Parathyroid adenoma (tissue), 2 donors: ENCODE results near the gene LACTBL1.

ENCODE experiments used
- H2AFZ ChIP-seq: fragments of 300-600 bp; sonication (generic); one replicate; pipeline ENCODE4 v1.7.0; 2017; ENCODE audit warnings: antibody characterized with exemption, mild to moderate bottlenecking
- H3K27ac ChIP-seq: fragments of 300-600 bp; sonication (generic); one replicate; pipeline ENCODE4 v1.7.0; 2017
- H3K27me3 ChIP-seq: fragments of 300-600 bp; sonication (generic); one replicate; pipeline ENCODE4 v1.7.0; 2017; ENCODE audit warnings: low read length; ENCODE audit not compliant: control insufficient read depth, insufficient read depth
- H3K36me3 ChIP-seq: fragments of 300-600 bp; sonication (generic); one replicate; pipeline ENCODE4 v1.7.0; 2017; ENCODE audit warnings: low read length; ENCODE audit not compliant: control insufficient read depth, insufficient read depth
- H3K4me1 ChIP-seq: fragments of 300-600 bp; sonication (generic); one replicate; pipeline ENCODE4 v1.7.0; 2017; ENCODE audit warnings: control low read depth
- H3K4me2 ChIP-seq: fragments of 300-600 bp; sonication (generic); one replicate; pipeline ENCODE4 v1.7.0; 2017; ENCODE audit warnings: low read length
- H3K4me3 ChIP-seq: fragments of 300-600 bp; sonication (generic); one replicate; pipeline ENCODE4 v1.7.0; 2017; ENCODE audit warnings: low read depth, low read length
- H3K79me2 ChIP-seq: fragments of 300-600 bp; sonication (generic); one replicate; pipeline ENCODE4 v1.7.0; 2017; ENCODE audit warnings: control low read depth
- H3K9ac ChIP-seq: fragments of 300-600 bp; sonication (generic); one replicate; pipeline ENCODE4 v1.7.0; 2017; ENCODE audit warnings: mild to moderate bottlenecking
- H3K9me3 ChIP-seq: fragments of 300-600 bp; sonication (generic); one replicate; pipeline ENCODE4 v1.7.0; 2017; ENCODE audit warnings: low read length; ENCODE audit not compliant: control insufficient read depth
- TF ChIP-seq, protein P1 (sequence below): fragments of 300-600 bp; sonication (generic); IDR thresholded peaks from one replicate; pipeline ENCODE4 v1.7.0; 2017; ENCODE audit warnings: antibody characterized with exemption, mild to moderate bottlenecking
- donor health status: primary hyperparathyroidism.

The LACTBL1 gene

DNA sequence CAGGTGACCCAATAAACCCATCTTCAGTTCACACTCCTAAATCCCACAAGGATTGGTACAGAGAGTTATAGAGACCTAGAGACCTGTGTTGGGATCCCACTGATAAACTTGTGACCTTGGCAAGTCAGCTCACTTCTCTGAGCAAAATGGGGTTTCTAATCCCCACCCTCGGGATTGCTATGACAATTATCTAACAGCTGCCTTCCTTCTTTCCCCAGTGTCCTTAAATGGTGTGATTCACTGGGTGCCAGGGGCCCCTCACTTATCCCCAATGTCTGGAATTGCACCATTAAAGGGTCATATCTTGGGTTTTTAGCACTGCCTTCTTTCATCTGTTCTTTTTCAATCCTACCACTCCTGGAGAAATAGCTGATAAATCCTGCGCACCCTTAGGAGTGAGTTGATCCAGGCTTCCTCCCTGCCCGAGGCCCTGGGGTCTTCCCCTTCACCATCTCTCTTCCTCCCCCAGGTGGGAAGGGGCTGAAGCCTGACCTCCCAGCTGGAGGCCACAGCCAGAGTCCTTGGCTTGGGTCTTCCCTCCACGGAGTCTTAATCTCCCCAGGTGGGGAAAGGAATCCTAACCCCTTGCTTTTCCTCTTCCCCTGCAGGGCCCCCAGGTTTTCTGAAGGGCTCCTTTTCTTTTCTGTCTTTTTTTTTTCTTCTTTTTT lies 39.7 kb downstream of the LACTBL1 start:
- no peak overlapping the region for H3K9ac ChIP-seq
- H3K36me3 ChIP-seq = no peaks in the 10 kb centered on the region
- no peak overlapping the region for H3K27ac ChIP-seq
- TF ChIP-seq, protein P1, sequence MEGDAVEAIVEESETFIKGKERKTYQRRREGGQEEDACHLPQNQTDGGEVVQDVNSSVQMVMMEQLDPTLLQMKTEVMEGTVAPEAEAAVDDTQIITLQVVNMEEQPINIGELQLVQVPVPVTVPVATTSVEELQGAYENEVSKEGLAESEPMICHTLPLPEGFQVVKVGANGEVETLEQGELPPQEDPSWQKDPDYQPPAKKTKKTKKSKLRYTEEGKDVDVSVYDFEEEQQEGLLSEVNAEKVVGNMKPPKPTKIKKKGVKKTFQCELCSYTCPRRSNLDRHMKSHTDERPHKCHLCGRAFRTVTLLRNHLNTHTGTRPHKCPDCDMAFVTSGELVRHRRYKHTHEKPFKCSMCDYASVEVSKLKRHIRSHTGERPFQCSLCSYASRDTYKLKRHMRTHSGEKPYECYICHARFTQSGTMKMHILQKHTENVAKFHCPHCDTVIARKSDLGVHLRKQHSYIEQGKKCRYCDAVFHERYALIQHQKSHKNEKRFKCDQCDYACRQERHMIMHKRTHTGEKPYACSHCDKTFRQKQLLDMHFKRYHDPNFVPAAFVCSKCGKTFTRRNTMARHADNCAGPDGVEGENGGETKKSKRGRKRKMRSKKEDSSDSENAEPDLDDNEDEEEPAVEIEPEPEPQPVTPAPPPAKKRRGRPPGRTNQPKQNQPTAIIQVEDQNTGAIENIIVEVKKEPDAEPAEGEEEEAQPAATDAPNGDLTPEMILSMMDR = no peak
- no peak overlapping the region for H3K4me2 ChIP-seq
- H3K79me2 ChIP-seq = no peaks in the 10 kb centered on the region
- H3K9me3 ChIP-seq = no peaks in the 10 kb centered on the region
- no peaks in the 10 kb centered on the region for H3K27me3 ChIP-seq
- no peak overlapping the region for H2AFZ ChIP-seq
- no peaks in the 10 kb centered on the region for H3K4me1 ChIP-seq
- no peak overlapping the region for H3K4me3 ChIP-seq

DNA sequence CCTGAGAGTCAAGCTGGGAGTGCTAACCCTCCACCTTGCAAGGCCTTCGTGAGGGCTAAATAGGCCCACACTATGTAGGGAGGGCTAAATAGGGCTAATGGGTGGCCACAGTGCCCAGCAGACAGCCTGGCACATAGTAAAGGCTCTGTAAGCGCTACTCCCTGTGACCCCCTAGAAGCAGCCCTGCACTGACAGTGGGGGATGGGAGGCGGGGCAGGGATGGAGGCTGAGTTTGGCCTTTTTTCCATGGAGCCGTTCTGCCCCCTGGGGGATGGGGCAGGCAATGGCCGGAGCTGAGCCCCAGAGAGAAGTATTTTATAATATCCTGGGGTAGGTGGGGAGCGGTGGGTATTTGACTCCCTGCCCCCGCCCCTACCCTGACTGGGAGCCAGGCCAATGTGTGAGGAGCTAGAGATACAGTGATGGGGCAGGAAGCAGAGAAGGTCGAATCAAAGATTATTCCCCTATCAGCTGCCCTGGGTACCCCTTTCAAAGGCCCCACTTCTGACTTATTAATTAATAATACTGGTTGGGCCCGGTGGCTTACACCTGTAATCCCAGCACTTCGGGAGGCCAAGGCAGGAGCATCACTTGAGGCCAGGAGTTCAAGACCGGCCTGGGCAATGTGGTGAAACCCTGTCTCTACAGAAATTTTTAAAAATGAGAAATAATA lies 42.3 kb downstream of the LACTBL1 start:
- Histone ChIP-seq H3K27ac (no peak overlapping the region), H3K36me3 (no peaks in the 10 kb centered on the region), H3K9me3 (no peaks in the 10 kb centered on the region), H2AFZ (no peak overlapping the region), H3K4me1 (no peaks in the 10 kb centered on the region), H3K27me3 (no peaks in the 10 kb centered on the region), H3K4me3 (no peak overlapping the region), H3K79me2 (no peaks in the 10 kb centered on the region), H3K9ac (no peak overlapping the region), H3K4me2 (no peak overlapping the region)
- TF ChIP-seq, protein P1 = peak; percentile 46

DNA sequence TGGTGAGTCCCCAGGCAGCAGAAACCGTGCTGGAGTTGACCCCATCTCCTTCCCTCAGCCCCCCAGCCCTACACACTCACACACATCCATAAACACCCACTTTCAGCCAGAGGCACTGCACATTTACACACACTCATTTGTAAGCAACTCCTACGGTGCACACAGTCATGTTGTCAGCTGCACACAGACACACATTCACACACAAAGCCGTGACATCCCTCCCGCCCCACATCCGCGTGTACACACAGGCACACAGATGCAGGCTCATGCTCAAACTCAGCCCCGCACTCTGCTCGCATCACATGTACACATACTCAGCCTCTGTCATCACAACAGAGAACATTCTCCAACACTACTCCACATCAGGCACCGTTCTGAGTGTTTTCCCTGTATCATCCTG lies 47.6 kb downstream of the LACTBL1 start:
- no peak overlapping the region for H3K4me3 ChIP-seq
- H3K27ac ChIP-seq = no peak overlapping the region
- TF ChIP-seq, protein P1 = no peak
- no peak overlapping the region for H2AFZ ChIP-seq
- no peaks in the 10 kb centered on the region for H3K27me3 ChIP-seq
- no peaks in the 10 kb centered on the region for H3K36me3 ChIP-seq
- no peaks in the 10 kb centered on the region for H3K9me3 ChIP-seq
- H3K4me2 ChIP-seq = no peak overlapping the region
- H3K4me1 ChIP-seq = no peaks in the 10 kb centered on the region
- no peaks in the 10 kb centered on the region for H3K79me2 ChIP-seq
- no peak overlapping the region for H3K9ac ChIP-seq

DNA sequence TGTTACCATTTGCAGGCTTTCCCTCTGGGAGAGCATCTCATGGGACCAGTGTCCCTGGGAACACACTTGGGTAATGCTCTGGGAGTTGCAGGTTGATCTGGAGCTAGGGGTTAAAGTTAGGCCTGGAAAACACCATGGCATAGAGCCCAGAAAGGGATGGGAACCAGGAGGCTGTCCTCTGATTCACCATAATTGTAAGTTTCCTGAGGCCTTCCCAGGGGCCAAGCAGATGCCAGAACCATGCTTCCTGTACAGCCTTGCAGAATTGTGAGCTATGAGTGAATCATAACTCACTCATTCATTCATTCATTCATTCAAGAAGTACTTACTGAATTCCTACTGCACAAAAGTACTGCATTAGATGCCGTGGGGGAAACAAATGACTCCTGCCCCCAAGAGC lies 50.0 kb downstream of the LACTBL1 start:
- no peaks in the 10 kb centered on the region for H3K4me1 ChIP-seq
- no peaks in the 10 kb centered on the region for H3K9me3 ChIP-seq
- no peak overlapping the region for H3K4me2 ChIP-seq
- H3K79me2 ChIP-seq = no peaks in the 10 kb centered on the region
- no peaks in the 10 kb centered on the region for H3K27me3 ChIP-seq
- H3K9ac ChIP-seq = no peak overlapping the region
- no peak overlapping the region for H2AFZ ChIP-seq
- H3K27ac ChIP-seq = no peak overlapping the region
- H3K36me3 ChIP-seq = no peaks in the 10 kb centered on the region
- TF ChIP-seq, protein P1 = no peak
- no peak overlapping the region for H3K4me3 ChIP-seq
